HG02885 (cell line): ENCODE measurements around the gene SETD4.
"Not testable (repeated sequence)": the region's sequence is repeated elsewhere in the genome, so short reads cannot be mapped to it uniquely, and the experiment has no call there.

Source experiments
- ATAC-seq: cut with Tn5 transposase; IDR thresholded peaks from one replicate; pipeline ENCODE4 v1.9.1; 2021; ENCODE audit warnings: mild to moderate bottlenecking; ENCODE audit not compliant: unreplicated experiment, poor library complexity

The SETD4 gene

GRCh38 chr21:36060159-36060921 lies at the start of gene SETD4:
Gene SETD4, minus strand, starts transcription at chr21:36060526. Its CDS starts 1,638 bp downstream, at chr21:36058888.
- peak; percentile 94 for ATAC-seq

GRCh38 chr21:36109868-36110267 lies 49.5 kb upstream of the SETD4 start:
- no peak for ATAC-seq

- no peak for ATAC-seq
These were observed 45.1 kb upstream of the SETD4 start for GRCh38 chr21:36105327-36105842.

- no peak for ATAC-seq
These were observed 44.3 kb upstream of the SETD4 start for GRCh38 chr21:36104317-36105300.

GRCh38 chr21:36103434-36103833 lies 43.1 kb upstream of the SETD4 start:
- no peak for ATAC-seq

- ATAC-seq, result no peak
These were observed 40.8 kb upstream of the SETD4 start for GRCh38 chr21:36100971-36101641.

GRCh38 chr21:36099695-36100211 lies 39.4 kb upstream of the SETD4 start:
- not testable (repeated sequence) for ATAC-seq

GRCh38 chr21:36099000-36099399 lies 38.7 kb upstream of the SETD4 start:
- no peak for ATAC-seq

- ATAC-seq, result no peak
These were observed 37.8 kb upstream of the SETD4 start for GRCh38 chr21:36098182-36098532.

- ATAC-seq, result peak; percentile 55
These were observed 37.3 kb upstream of the SETD4 start for GRCh38 chr21:36097427-36098181.

- no peak for ATAC-seq
These were observed 36.3 kb upstream of the SETD4 start for GRCh38 chr21:36096398-36097290.

GRCh38 chr21:36093512-36093911 lies 33.2 kb upstream of the SETD4 start:
- no peak for ATAC-seq

GRCh38 chr21:36092681-36093080 lies 32.4 kb upstream of the SETD4 start:
- no peak for ATAC-seq

- ATAC-seq, result no peak
These were observed 29.6 kb upstream of the SETD4 start for GRCh38 chr21:36089946-36090345.

- no peak for ATAC-seq
These were observed 27.2 kb upstream of the SETD4 start for GRCh38 chr21:36087362-36088138.

- ATAC-seq, result no peak
These were observed 21.9 kb upstream of the SETD4 start for GRCh38 chr21:36082237-36082664.

GRCh38 chr21:36080386-36080785 lies 20.1 kb upstream of the SETD4 start:
- no peak for ATAC-seq

GRCh38 chr21:36079671-36080070 lies 19.3 kb upstream of the SETD4 start:
- ATAC-seq, result no peak
